Activated CD4-positive, CD25-positive, alpha-beta regulatory T cell treated with anti-CD3 and anti-CD28 coated beads, Interleukin-2, amount 50 U/mL, for 72 hours (primary cell): Measurements from ENCODE around the gene MRPS11.
"Not testable (repeated sequence)": the region's sequence is repeated elsewhere in the genome, so short reads cannot be mapped to it uniquely, and the experiment has no call there.

Experiments
- DNase-seq: peaks from one replicate; pipeline ENCODE4 v3.0.0; 2021

Gene MRPS11

DNA sequence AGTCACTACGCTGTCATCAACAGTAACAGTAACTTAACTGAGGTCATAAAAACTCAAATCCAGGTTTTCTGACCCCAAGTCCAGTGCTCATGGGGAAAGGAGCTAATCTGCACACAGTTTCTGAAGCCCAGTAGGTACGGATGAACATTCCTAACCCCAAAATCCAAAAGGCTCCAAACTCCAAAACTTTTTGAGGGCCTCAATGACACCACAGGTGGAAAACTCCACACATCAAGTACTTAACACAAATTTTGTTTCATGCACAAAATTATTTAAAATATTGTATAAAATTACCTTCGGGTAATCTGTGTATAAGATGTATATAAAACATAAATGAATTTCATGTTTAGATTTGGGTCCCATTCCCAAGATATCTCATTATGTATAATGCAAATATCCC lies 10.8 kb upstream of the MRPS11 start:
- no peak for DNase-seq

DNA sequence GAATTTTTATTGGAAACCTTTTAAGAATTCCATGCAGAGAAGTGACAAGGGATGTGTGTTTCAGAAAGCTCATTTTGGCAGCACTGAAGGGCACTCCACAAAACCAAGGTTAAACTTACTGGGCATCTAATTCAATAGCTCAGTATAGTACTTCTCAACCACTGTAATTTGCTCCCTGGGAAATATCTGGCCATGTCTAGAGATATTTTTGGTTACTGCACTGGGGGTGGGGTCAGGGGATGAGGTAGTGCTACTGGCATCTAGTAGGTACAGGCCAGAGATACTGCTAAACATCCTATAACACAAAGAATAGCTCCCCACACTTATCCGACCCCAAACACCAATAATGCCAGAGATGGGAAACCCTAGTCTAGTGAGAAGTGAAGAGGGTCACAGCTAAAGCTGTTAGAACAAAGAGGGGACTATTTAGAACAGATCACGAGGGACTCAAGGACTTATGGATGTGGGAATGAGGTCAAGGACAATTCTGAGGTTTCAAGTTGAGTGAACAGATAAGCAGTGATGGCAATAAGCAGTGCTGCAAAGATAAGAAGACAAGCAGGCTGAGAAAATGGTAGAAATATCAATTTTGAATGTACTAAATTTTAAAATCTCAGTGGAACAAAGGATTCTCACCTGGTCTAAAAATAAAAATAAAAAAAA lies 3.5 kb upstream of the MRPS11 start:
- no peak for DNase-seq

DNA sequence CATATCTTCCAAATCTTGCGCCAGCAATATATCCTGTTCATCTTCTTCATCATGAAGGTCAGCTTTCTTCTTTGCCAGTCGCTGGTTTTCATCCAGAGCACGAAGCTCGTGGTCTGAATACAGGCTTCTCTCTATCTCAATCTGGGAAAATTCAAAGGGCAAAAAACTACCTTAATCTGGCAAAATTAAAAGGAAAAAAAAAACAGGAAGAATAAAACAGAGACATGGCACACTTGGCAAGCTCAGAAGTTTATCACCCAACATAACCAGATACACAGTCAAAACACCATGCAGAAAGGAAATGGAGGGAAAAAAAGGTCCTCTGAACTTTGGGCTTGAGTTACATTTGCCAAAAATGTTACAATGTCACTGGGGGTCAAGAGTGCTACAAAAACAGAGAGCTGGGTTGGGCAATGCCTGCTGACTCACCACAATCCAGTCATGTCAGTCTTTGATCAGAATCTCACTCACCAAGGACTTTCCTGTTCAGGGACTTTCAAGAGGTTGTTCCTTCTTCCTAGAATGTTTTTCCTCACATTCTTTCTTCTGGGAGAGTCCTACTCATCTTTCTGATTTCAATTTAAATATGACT lies 1.8 kb upstream of the MRPS11 start:
- DNase-seq, result no peak

- DNase-seq, result no peak
These were observed 524 bp downstream of the MRPS11 start for GRCh38 chr15:88467935-88468528.

DNA sequence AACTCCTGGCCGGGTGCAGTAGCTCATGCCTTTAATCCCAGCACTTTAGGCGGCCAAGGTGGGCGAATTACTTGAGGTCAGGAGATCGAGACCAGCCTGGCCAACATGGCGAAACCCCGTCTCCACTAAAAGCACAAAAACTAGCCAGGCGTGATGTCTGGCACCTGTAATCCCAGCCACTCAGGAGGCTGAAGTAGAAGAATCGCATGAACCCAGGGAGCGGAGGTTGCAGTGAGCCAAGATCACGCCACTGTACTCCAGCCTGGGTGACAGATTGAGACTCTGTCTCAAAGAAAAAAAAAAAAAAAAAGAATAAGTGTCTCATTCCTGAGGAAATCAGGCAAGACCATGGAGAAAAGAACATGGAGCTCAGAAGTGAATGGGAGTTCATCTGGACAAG lies 1.2 kb downstream of the MRPS11 start:
- DNase-seq, result not testable (repeated sequence)

- no peak for DNase-seq
These were observed 1.8 kb downstream of the MRPS11 start for GRCh38 chr15:88469321-88469720.

DNA sequence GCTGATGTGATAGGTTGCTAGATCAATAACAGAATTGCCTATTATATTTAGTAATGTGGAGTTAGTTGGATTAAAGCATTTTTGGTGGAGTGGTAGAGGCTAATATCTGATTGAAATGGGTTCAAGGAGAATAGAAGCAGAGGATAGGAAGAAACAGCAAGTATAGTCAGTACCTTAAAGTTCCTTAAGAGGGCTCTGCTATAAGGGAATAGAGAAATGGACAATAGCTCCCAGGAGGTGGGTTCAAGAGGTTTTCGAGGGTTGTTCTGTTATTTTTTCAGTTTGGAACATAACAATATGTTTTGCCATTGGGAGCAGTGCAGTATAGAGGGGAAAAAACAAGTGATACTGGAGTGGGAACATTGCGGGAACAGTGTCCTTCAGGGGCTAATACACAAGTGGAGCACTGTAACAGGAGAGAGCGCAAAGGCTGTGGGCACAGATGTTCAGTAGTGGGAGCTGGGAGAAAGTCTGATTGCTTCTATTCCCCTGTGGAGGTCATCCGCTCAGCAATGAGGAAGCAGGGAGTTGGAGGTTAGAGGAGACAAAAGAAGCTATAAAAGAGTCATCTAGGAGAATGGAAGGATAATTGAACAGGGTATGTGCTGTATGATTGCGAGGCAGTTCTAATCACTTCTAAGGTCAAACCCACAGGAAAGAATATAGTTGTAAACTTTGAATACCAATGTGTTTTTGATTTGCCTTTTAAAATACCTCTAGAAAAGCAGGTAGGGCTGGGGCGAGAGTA lies 3.3 kb downstream of the MRPS11 start:
- no peak for DNase-seq

GRCh38 chr15:88472225-88472624 lies 4.7 kb downstream of the MRPS11 start:
- no peak for DNase-seq

DNA sequence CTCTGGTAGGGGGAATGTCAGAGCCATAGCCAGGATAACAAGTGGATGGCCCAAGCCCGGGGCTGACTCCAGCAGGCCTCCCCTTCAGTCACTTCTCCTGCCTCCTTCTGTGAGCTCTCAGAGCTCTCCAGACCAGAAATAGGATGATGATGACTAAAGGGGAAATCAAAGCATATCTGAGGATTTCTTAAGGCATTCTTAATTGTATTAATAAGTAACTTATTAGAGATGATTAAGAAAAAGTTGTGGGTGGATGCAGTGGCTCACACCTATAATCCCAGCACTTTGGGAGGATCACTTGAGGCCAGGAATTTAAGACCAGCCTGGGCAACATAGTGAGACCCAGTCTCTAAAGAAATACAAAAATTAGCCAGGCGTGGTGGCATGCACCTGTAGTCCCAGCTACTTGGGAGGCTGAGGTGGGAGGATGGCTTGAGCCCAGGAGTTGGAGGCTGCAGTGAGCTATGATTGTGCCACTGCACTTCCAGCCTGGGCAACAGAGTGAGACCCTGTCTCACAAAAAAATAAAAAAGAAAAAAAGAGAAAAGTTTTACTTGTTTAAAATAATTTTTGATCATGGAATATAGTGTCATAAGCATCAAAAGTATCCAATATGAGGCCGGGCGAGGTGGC lies 6.3 kb downstream of the MRPS11 start:
- not testable (repeated sequence) for DNase-seq

- no peak for DNase-seq
These were observed 9.1 kb downstream of the MRPS11 start for GRCh38 chr15:88476635-88477060.

GRCh38 chr15:88477126-88477525 lies 9.6 kb downstream of the MRPS11 start:
- DNase-seq, result no peak

DNA sequence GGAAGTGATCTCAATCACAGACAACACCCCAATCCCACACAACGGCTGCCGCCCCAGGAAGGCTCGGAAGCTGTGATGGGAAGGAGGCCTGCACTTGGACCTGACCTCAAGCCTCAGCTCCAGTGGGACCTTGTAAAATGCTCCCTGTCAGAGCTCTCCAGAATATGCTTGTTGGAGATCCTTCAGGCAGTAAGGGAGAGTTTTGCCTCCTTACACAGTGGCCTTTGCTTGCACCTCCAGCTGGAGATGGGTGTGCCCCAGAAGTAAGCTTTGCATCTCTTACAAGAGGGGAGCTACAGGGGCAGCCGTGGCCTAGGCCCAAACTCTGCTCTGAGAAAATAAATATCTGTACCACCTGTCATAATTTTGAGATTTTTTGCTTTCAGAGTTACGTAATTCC lies 10.4 kb downstream of the MRPS11 start:
- DNase-seq, result no peak

DNA sequence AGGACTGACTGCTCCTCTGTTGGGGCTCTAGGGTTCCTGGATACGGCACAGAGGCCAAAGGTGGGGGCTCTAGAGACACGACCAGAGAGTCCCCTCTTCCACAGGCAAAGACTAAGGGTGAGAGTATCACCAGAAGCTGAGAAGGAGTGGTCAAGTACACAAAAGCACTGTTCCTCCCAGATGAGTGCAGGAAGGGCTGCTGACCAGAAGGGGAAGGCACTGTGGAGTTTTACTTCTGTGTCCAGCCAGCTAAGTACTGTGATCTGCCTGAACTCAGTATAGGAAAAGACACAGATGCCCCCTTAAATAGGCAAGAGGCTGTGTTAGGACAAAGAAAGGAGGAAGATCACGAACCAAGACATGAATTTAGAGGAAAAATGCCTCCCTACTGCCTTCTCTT lies 11.7 kb downstream of the MRPS11 start:
- no peak for DNase-seq

GRCh38 chr15:88480981-88481380 lies 13.5 kb downstream of the MRPS11 start:
- DNase-seq, result no peak

- DNase-seq, result no peak
These were observed 14.8 kb downstream of the MRPS11 start for GRCh38 chr15:88482263-88482662.

- no peak for DNase-seq
These were observed 17.3 kb downstream of the MRPS11 start for GRCh38 chr15:88484682-88485331.

GRCh38 chr15:88487178-88487795 lies 19.8 kb downstream of the MRPS11 start:
- no peak for DNase-seq

DNA sequence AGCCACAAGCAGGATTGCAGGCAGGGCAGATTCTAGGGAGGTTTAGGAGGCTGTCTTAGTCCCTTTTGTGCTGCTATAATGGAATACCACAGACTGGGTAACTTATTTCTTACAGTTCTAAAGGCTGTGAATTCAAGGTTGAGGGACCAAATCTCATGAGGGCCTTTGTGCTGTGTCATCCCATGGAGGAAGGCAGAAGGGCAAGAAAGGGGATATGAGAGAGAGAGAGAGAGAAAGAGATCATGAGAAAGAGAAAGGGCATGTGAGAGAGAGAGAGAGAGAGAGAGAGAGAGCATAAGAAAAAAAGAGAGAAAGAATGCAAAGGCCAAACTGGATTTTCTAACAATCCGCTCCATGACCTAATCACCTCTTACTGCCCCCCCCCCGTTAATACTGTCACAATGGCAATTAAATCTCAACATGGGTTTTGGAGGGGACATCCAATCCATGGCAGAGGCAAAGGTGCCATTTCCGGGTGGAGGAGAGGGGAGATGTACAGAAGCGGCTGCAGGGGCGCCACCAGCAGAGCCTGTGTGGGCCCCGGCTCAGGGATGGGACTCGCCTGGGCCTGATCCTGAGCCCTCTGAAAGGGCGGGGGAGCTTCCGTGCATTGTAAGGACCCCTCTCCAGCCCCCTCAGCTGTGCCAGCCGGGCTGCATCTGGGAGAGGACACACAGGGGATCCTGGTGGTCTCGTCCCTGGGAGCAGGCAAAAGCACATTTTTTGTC lies 20.5 kb downstream of the MRPS11 start:
- DNase-seq, result no peak

GRCh38 chr15:88489321-88489720 lies 21.8 kb downstream of the MRPS11 start:
- DNase-seq, result no peak

GRCh38 chr15:88490036-88490435 lies 22.5 kb downstream of the MRPS11 start:
- no peak for DNase-seq

DNA sequence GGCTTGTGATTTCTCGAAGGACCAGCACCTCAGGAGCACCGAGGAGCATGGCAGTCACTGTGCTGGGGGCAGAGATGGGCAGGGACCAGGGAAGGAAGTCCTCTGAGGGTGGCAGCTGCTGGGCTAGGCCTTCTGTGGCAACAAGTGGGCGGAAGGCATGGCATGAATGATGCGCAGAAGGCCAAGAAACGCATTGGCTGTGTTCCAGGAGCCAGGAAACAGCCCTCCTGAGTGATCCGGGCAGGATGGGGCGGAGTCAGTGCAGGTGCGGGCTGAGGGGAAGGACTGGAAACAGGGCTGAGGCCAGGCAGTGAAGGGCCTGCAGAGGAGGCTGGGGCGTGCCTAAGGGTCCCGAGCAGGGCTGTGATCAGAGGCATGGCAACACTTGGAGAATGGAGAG lies 23.6 kb downstream of the MRPS11 start:
- DNase-seq, result no peak

DNA sequence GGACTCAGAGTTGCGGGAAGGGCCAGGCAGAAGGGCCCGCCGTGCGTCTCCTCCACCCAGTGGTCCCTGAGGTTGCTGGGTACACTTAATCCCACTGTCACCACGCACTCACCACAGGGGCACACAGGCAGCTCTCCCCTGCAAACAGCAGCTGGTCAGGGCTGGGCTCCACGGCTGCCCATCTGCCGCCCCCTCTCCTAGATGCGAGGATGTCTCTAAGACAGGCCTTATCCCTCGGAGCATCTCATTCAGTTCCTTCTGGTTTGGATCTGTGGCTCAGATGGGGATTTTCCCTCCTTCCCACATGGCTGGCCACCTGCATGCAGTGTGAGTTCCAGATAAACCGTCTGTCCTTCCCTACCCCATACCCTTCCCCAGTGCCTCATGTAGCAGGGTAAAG lies 26.3 kb downstream of the MRPS11 start:
- DNase-seq, result no peak
